Ovary (tissue), 9 donors: ENCODE results near the gene RAB3GAP1. TPM values are rescaled to one million over a fixed set of nuclear protein-coding genes. Genes with fewer than 3 reads are reported as not detected.

Experiments used
- DNase-seq, 5 donors: peaks; one replicate each; pipeline ENCODE4 v3.0.0-alpha.2; 2019 to 2020
- H3K27ac ChIP-seq, 2 donors: fragments of 200-600 bp; one replicate each; pipeline versions ENCODE4 v1.5.1 to v1.8.0; 2019 to 2022
- H3K27me3 ChIP-seq: fragments of 200-600 bp; one replicate; pipeline ENCODE4 v1.8.0; 2022
- H3K36me3 ChIP-seq: fragments of 200-600 bp; sonication (generic); one replicate; pipeline ENCODE4 v1.5.1; 2019
- H3K4me1 ChIP-seq: one replicate; pipeline ENCODE4 v1.8.1; 2013; ENCODE audit warnings: mild to moderate bottlenecking, moderate library complexity; ENCODE audit not compliant: insufficient read depth
- H3K4me3 ChIP-seq: fragments of 200-600 bp; sonication (generic); one replicate; pipeline ENCODE4 v1.5.1; 2017
- H3K9me3 ChIP-seq, 2 donors: fragments of 200-600 bp in 1 of 2; sonication (generic) in 1 of 2; one replicate each; pipeline versions ENCODE4 v1.5.1 to v1.8.1; 2013 to 2019; ENCODE audit warnings: mild to moderate bottlenecking in 1 of 2, moderate library complexity in 1 of 2
- CTCF ChIP-seq, 3 donors: fragments of 450-650 bp in 2 of 3; fragments of 200-600 bp in 1 of 3; IDR thresholded peaks; one replicate each; pipeline versions ENCODE4 v1.5.1 to v1.8.0; 2016 to 2022; ENCODE audit warnings: antibody characterized with exemption in 3 of 3, mild to moderate bottlenecking in 1 of 3
- EP300 ChIP-seq: sonication (generic); formaldehyde crosslinking; IDR thresholded peaks from one replicate; pipeline ENCODE4 v1.6.1; 2017; ENCODE audit warnings: antibody characterized with exemption
- POLR2A ChIP-seq: fragments of 450-650 bp; IDR thresholded peaks from one replicate; pipeline ENCODE4 v1.6.1; 2017; ENCODE audit warnings: antibody characterized with exemption, mild to moderate bottlenecking, moderate library complexity
- WGBS, 3 donors: extraction: QIAGEN DNeasy Blood & Tissue Kit in 1 of 3; methylation state at CpG; one replicate each; pipeline versions ENCODE4 v1.1.5 to v1.1.7; 2013 to 2017; 5-methylcytosine and 5-hydroxymethylcytosine counted together
- intact Hi-C, 4 donors: fragments of 100-400 bp; cut with DNase I; formaldehyde crosslinking; loops; one replicate each; pipeline versions ENCODE4 v1.11.0 to v1.15.1; 2022 to 2023
- polyA plus RNA-seq, 2 donors: library from polyadenylated mRNA; stranded (reverse); fragments of 200-250 nt in 1 of 2; fragments of 350-450 nt in 1 of 2; fragmentation: Illumina TruSeq in 1 of 2; extraction: RNeasy Lipid Tissue Mini Kit (QIAGEN cat#74804) in 1 of 2; gene quantifications; one replicate each; pipeline ENCODE4 v1.2.3, GENCODE V29; 2013 to 2014
- total RNA-seq, 7 donors: library from RNA; depleted of rRNA in 2 of 7; stranded (reverse); fragments of >200 nt in 2 of 7; fragmentation: NEBNext Ultra II Directional in 3 of 7; extraction: Animal tissue kit (Norgen Biotek cat#: 25700) in 3 of 7; gene quantifications; one replicate each; pipeline versions ENCODE4 v1.1.0 to v1.2.4, GENCODE V29; 2016 to 2023
- donor health status: DM: no; HTN: no; CAD: no; lungs with moderate emphysema.
- donor health status: DM: no; HTN: no; CAD: no.
- donor health status: Bipolar disorder and iron deficiency.
- donor health status: DM: yes; HTN: yes; CAD: no.
- donor health status: DM: no; HTN: no; CAD: no.
- donor health status: DM: yes; HTN: yes; CAD: no.

Gene RAB3GAP1
- total and polyA plus RNA-seq, 9 donors: 29.3 to 51.3 (median 44.3) TPM

GRCh38 chr2:135157856-135158255 lies 105.8 kb downstream of the RAB3GAP1 start:
- WGBS, 3 donors: 97 to 99% (median 99%) methylated on average over 3 of the region's 3 CpGs
- Histone ChIP-seq H3K27ac (no peak overlapping the region), H3K27me3 (no peaks in the 10 kb centered on the region), H3K4me1 (no peaks in the 10 kb centered on the region), H3K9me3 (no peaks in the 10 kb centered on the region), H3K4me3 (no peak overlapping the region), H3K36me3 (no peaks in the 10 kb centered on the region)
- intact Hi-C loops: no loop called here
- TF ChIP-seq CTCF (IDR thresholded peaks at IDR 0.05) (no peak), EP300 (no peak), POLR2A (no peak)
- DNase-seq: no peak

- no peak for DNase-seq
- H3K36me3 ChIP-seq: no peaks in the 10 kb centered on the region
- 93 to 100% (median 98%) methylated on average over 2 of the region's 2 CpGs for WGBS, 3 donors
- H3K9me3 ChIP-seq: no peaks in the 10 kb centered on the region
- H3K4me3 ChIP-seq: no peak overlapping the region
- H3K27me3 ChIP-seq: no peaks in the 10 kb centered on the region
- TF ChIP-seq POLR2A: no peak
- TF ChIP-seq CTCF (IDR thresholded peaks at IDR 0.05): no peak
- no peak for TF ChIP-seq EP300
- no peaks in the 10 kb centered on the region for H3K4me1 ChIP-seq
- intact Hi-C loops: no loop called here
- H3K27ac ChIP-seq: no peak overlapping the region
Measured at GRCh38 chr2:135159191-135159590, 107.1 kb downstream of the RAB3GAP1 start.

GRCh38 chr2:135162377-135162776 lies 110.3 kb downstream of the RAB3GAP1 start:
- DNase-seq: no peak
- H3K27ac ChIP-seq: no peak overlapping the region
- no peak for TF ChIP-seq POLR2A
- TF ChIP-seq EP300: no peak
- no peak for TF ChIP-seq CTCF (IDR thresholded peaks at IDR 0.05)
- H3K4me3 ChIP-seq: no peak overlapping the region
- no peaks in the 10 kb centered on the region for H3K9me3 ChIP-seq
- H3K27me3 ChIP-seq: no peaks in the 10 kb centered on the region
- no peaks in the 10 kb centered on the region for H3K4me1 ChIP-seq
- WGBS, 3 donors: 92 to 94% (median 93%) methylated on average over 5 of the region's 5 CpGs
- H3K36me3 ChIP-seq: no peaks in the 10 kb centered on the region
- intact Hi-C loops: no loop called here

- Histone ChIP-seq H3K27me3 (no peaks in the 10 kb centered on the region), H3K36me3 (no peaks in the 10 kb centered on the region), H3K4me1 (no peaks in the 10 kb centered on the region), H3K4me3 (no peak overlapping the region), H3K27ac (no peak overlapping the region), H3K9me3 (no peaks in the 10 kb centered on the region)
- intact Hi-C loops: no loop called here
- 71 to 78% (median 72%) methylated on average over 4 of the region's 4 CpGs for WGBS, 3 donors
- TF ChIP-seq CTCF (IDR thresholded peaks at IDR 0.05): no peak
- no peak for TF ChIP-seq EP300
- TF ChIP-seq POLR2A: no peak
- no peak for DNase-seq
Measured at GRCh38 chr2:135162786-135163185, 110.7 kb downstream of the RAB3GAP1 start.

GRCh38 chr2:135163306-135163705 lies 111.2 kb downstream of the RAB3GAP1 start:
- Histone ChIP-seq H3K9me3 (no peaks in the 10 kb centered on the region), H3K27me3 (no peaks in the 10 kb centered on the region), H3K27ac (no peak overlapping the region), H3K4me1 (no peaks in the 10 kb centered on the region), H3K4me3 (no peak overlapping the region), H3K36me3 (no peaks in the 10 kb centered on the region)
- no peak for DNase-seq
- 85 to 94% (median 88%) methylated on average over 2 of the region's 2 CpGs for WGBS, 3 donors
- intact Hi-C loops: no loop called here
- no peak for TF ChIP-seq POLR2A
- TF ChIP-seq EP300: no peak
- TF ChIP-seq CTCF (IDR thresholded peaks at IDR 0.05): no peak
